ENCODE results near the gene ZSWIM8.
"Not testable (repeated sequence)": the region's sequence is repeated elsewhere in the genome, so short reads cannot be mapped to it uniquely, and the experiment has no call there.

ZSWIM8 gene

GRCh38 chr10:73785211-73785720 lies at the start of gene ZSWIM8:
Gene ZSWIM8 (plus strand): TSS chr10:73785606. CDS start chr10:73785879, 273 bp downstream.
- DNase-seq (ENCODE audit: low read depth in 2 of 2), result peak; percentile 91

DNA sequence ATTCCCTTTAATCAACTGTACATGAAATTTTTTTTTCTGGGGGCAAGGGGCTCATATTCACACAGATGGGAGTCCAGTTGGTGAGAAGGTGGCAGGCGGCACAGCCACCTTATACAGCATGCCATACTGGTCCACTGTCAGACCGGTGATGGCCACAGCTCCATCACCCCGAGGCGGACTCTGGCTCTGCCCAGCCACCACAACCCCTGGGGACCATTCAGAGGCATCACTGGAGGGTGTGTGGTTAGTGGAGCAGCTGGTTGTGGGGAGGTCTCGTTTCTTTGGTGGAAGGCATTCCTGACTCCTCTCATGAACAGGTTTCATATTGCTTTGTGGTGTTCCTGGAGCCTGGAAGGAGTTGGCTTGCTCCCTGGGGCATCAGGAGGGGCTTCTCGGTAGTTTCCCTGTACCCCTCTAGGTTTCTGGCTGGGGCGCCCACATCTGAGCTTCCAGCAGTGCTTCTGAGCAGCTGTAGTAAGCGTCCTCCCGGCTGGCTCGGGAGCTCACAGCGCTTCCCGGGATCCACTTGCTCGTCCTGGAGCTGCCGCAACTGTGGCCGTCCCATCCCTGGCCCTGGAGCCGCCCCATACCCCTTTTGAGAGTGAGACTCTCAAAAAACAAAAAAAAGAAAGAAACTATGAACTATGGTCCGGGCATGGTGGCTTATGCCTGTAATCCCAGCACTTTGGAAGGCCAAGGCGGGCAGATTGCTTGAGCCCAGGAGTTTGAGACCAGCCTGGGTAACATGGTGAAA lies 44.7 kb upstream of the ZSWIM8 start:
- not testable (repeated sequence) for DNase-seq (ENCODE audit: low read depth in 2 of 2)

DNA sequence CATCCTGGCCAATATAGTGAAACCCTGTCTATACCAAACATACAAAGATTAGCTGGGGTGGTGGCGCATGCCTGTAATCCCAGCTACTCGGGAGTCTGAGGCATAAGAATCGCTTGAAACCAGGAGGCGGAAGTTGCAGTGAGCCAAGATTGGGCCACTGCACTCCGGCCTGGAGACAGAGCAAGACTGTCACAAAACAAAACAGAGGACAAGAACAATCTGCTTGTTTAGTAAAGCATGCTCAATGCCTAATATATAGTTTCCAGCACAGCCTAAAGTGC lies 43.0 kb upstream of the ZSWIM8 start:
- no peak for DNase-seq (ENCODE audit: low read depth in 2 of 2)

DNA sequence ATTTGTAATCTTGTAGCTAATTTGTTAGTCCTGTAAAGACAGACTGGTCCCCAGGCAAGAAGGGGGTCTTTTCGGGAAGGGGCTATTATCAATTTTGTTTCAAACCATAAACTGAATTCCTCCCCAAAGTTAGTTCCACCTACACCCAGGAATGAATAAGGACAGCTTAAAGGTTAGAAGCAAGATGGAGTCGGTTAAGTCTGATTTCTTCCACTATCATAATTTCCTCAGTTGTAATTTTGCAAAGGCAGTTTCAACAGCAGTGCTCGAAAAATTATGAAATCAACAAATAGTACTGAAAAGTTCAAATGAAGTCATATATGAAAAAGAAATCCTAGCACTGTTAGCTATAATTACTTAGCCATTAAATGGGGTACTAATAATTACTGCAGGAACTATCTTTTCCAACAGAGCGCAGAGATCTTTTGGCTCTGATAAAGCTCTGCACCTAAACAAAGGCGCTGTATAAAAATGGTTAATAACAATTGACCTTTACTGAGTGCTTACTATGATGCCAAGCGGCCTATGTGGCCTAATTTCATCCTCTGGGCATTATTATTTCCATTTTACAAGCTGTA lies 42.0 kb upstream of the ZSWIM8 start:
- DNase-seq (ENCODE audit: low read depth in 2 of 2), result no peak

GRCh38 chr10:73743905-73744663 lies 41.3 kb upstream of the ZSWIM8 start, which contains the start of gene SEC24C:
Gene SEC24C (plus strand): TSS chr10:73744372. CDS start chr10:73746833, 2,461 bp downstream.
- peak; percentile 86 to 92 for DNase-seq (ENCODE audit: low read depth in 2 of 2)

- DNase-seq (ENCODE audit: low read depth in 2 of 2), result no peak
These were observed 40.8 kb upstream of the ZSWIM8 start for GRCh38 chr10:73744664-73744975.

GRCh38 chr10:73746721-73747120 lies 38.7 kb upstream of the ZSWIM8 start:
- DNase-seq (ENCODE audit: low read depth in 2 of 2), result no peak

DNA sequence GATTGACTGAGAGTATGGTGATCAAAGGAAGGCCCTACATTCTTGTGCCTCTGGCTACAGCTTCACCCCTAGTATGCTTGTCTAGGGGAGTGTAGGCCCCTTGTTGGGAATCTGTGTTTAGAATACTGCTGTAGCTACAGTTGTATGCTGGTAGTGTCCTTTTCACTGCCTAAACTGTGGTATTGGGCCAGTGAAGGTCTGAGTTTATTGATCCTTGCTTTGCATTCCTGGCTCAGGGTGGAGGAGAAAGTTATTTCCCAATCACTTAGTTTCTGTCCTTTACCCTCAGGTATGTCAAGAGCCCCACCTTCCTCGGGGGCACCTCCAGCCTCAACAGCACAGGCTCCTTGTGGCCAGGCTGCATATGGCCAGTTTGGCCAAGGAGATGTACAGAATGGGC lies 34.6 kb upstream of the ZSWIM8 start:
- no peak for DNase-seq (ENCODE audit: low read depth in 2 of 2)

- no peak for DNase-seq (ENCODE audit: low read depth in 2 of 2)
These were observed 29.2 kb upstream of the ZSWIM8 start for GRCh38 chr10:73756183-73756582.

DNA sequence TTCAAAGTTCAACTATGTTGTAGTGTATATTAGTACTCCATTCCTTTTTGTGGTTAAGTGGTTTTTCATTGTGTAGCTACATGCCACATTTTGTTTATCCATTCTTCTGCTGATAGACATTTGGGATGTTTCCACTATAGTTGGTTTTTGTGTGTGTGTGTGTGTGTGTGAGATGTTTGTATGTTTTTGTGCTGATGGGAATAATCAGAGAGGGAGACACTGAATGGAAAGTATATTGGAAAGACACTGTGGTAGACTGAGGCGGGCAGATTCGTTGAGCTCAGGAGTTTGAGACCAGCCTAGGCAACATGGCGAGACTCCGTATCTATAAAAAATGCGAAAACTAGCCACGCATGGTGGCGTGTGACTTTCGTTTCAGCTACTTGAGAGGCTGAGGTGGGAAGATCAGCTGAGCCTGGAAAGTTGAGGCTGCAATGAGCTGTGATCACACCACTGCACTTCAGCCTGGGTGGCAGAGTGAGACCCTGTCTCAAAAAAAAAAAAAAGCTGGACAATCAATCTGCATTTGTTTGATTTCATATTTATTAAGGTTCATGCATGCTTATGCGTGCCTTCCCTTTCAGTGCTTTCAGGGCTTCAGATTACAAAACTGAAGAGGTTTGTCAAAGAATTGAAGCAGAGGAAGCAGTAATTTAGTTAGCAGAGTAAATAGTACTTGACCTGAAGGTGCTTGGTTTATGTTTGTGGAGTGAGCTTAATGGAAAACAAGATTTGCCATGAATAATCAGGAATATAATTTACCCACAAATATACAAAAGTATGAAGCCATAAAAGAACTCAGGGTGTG lies 26.5 kb upstream of the ZSWIM8 start:
- DNase-seq (ENCODE audit: low read depth in 2 of 2), result no peak

DNA sequence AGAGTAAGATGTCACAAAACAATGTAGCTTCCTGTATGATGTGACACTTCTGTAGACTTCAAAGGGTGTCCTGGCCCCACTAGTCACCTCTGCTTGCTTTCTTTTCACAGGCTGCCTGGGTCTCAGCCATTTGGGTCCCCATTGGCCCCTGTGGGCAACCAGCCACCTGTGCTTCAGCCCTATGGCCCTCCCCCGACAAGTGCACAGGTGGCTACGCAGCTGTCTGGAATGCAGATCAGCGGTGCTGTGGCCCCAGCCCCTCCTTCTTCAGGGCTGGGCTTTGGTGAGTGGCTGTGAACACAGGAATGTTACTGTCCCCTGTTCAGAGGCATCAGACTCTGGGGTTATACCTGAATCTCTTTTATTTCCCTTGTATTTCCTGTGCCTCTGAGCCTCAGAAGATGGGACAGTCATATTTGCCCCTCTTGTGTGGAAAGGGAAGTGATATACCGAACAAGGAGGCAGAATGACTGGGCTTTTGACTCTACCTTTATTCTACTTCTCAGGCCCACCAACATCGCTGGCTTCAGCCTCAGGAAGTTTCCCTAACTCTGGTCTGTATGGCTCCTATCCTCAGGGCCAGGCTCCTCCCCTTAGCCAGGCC lies 25.8 kb upstream of the ZSWIM8 start:
- no peak for DNase-seq (ENCODE audit: low read depth in 2 of 2)

- DNase-seq (ENCODE audit: low read depth in 2 of 2), result no peak
These were observed 23.6 kb upstream of the ZSWIM8 start for GRCh38 chr10:73761781-73762180.

GRCh38 chr10:73762915-73763314 lies 22.5 kb upstream of the ZSWIM8 start:
- no peak for DNase-seq (ENCODE audit: low read depth in 2 of 2)

DNA sequence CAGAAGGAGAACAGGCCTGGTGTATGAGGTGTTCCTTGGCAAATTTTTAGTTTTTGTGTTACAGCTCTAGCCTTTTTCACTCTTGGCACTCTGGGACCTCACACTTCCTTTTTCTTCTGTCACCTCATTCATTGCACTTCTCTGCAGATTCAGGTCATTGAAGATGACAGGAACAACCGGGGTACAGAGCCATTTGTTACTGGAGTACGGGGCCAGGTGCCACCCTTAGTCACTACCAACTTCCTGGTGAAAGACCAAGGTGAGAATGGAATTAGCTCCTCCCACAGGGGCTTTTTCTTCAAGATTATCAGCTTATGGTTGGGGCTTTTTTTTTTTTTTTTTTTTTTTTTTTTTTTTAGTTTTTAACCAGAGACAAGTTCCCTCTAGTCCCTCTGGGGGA lies 22.1 kb upstream of the ZSWIM8 start:
- DNase-seq (ENCODE audit: low read depth in 2 of 2), result no peak

- no peak for DNase-seq (ENCODE audit: low read depth in 2 of 2)
These were observed 20.3 kb upstream of the ZSWIM8 start for GRCh38 chr10:73765066-73765465.

- no peak for DNase-seq (ENCODE audit: low read depth in 2 of 2)
These were observed 16.5 kb upstream of the ZSWIM8 start for GRCh38 chr10:73768881-73769280.

DNA sequence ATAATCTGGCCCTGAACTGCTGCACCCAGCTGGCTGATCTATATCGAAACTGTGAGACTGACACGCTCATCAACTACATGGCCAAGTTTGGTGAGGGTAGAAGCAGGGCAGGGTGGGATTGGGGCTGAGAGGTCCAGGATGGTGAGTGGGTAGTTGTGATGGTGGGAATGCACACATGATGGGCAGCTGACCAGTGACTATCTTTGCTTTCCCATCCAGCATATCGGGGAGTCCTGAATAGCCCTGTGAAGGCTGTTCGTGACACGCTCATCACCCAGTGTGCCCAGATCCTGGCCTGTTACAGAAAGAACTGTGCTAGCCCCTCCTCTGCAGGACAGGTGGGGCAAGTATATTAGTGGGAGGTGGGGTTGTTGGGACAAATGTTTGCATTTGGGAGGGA lies 16.0 kb upstream of the ZSWIM8 start:
- DNase-seq (ENCODE audit: low read depth in 2 of 2), result no peak

- no peak for DNase-seq (ENCODE audit: low read depth in 2 of 2)
These were observed 13.6 kb upstream of the ZSWIM8 start for GRCh38 chr10:73771722-73772280.

DNA sequence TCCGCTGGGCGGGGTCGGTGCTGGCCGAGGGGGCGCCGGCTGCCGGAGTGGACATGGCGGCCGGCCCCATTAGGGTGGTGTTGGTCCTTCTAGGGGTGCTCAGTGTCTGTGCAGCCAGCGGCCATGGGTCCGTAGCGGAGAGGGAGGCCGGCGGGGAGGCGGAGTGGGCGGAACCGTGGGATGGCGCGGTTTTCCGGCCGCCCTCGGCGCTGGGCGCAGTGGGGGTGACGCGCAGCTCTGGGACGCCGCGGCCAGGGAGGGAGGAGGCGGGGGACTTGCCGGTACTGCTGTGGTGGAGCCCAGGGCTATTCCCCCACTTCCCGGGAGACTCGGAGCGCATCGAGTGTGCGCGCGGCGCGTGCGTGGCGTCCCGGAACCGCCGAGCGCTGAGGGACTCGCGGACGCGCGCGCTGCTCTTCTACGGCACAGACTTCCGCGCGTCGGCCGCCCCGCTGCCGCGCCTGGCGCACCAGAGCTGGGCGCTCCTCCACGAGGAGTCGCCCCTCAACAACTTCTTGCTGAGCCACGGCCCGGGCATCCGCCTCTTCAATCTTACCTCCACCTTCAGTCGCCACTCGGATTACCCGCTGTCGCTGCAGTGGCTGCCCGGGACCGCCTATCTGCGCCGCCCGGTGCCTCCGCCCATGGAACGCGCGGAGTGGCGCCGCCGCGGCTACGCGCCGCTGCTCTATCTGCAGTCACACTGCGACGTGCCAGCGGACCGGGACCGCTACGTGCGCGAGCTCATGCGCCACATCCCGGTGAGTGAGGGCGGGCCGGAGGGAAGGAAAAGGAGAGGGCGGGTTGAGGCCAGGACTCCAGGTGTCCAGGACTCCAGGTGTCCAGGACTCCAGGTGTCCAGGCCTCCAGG lies 12.9 kb upstream of the ZSWIM8 start:
- DNase-seq (ENCODE audit: low read depth in 2 of 2), result peak; percentile 53 to 61

DNA sequence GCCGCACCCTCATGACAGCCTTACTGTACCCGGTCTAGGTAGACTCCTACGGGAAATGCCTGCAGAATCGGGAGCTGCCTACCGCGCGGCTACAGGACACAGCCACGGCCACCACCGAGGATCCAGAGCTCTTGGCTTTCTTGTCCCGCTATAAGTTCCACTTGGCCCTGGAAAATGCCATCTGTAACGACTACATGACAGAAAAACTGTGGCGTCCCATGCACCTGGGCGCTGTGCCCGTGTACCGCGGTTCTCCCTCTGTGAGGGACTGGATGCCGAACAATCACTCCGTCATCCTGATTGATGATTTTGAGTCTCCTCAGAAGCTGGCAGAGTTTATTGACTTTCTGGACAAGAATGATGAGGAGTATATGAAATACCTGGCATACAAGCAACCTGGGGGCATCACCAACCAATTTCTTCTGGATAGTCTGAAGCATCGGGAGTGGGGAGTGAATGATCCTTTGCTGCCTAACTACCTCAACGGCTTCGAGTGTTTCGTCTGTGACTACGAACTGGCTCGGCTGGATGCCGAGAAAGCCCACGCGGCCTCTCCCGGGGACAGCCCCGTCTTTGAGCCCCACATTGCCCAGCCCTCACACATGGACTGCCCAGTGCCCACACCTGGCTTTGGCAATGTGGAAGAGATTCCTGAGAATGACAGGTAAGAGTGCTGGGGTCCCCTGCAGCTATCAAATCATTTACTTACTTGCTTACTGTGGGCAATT lies 12.1 kb upstream of the ZSWIM8 start:
- no peak for DNase-seq (ENCODE audit: low read depth in 2 of 2)
